Lower leg skin (tissue), 4 donors: ENCODE results near the gene GABRR3. TPM values are rescaled to one million over a fixed set of nuclear protein-coding genes. Genes with fewer than 3 reads are reported as not detected.

Experiments used
- DNase-seq, 2 donors: peaks; one replicate each; pipeline ENCODE4 v3.0.0-alpha.2; 2019; ENCODE audit warnings: low spot score in 2 of 2
- H3K4me3 ChIP-seq: fragments of 200-600 bp; sonication (generic); 2 replicates; pipeline ENCODE4 v1.5.1; 2017; ENCODE audit warnings: mild to moderate bottlenecking, low read depth; ENCODE audit not compliant: poor library complexity, severe bottlenecking
- CTCF ChIP-seq, 3 donors: fragments of 450-650 bp; IDR thresholded peaks; one replicate each; pipeline ENCODE4 v1.5.1; 2016; ENCODE audit warnings: antibody characterized with exemption in 3 of 3, mild to moderate bottlenecking in 3 of 3, moderate library complexity in 2 of 3
- POLR2A ChIP-seq, 2 donors: fragments of 450-650 bp; IDR thresholded peaks; one replicate each; pipeline ENCODE4 v1.6.1; 2016 to 2017; ENCODE audit warnings: antibody characterized with exemption in 2 of 2, mild to moderate bottlenecking in 1 of 2, moderate library complexity in 1 of 2
- WGBS, 2 donors: methylation state at CpG; one replicate each; pipeline ENCODE4 v1.1.5; 2018; 5-methylcytosine and 5-hydroxymethylcytosine counted together
- intact Hi-C: fragments of 100-400 bp; cut with DNase I; formaldehyde crosslinking; loops from one replicate; pipeline ENCODE4 v1.15.0; 2023; ENCODE audit warnings: low total_unique reads
- total RNA-seq, 4 donors: library from RNA; depleted of rRNA; stranded (reverse); fragments of >200 nt; gene quantifications; one replicate each; pipeline ENCODE4 v1.1.0, GENCODE V29; 2016

The GABRR3 gene
- total RNA-seq, 4 donors from 2014 or later, result not detected

GRCh38 chr3:98038286-98038685 is 3.2 kb upstream of the GABRR3 start:
- intact Hi-C loops, result no loop called here
- H3K4me3 ChIP-seq, result no peak overlapping the region
- DNase-seq, result no peak
- 37 to 49% methylated on average over 3 of the region's 3 CpGs for WGBS, 2 donors
- no peak for TF ChIP-seq CTCF (IDR thresholded peaks at IDR 0.05)
- no peak for TF ChIP-seq POLR2A (IDR thresholded peaks at IDR 0.05)

- intact Hi-C loops, result no loop called here
- WGBS, 2 donors, result 35 to 53% methylated on average over 2 of the region's 2 CpGs
- no peak overlapping the region for H3K4me3 ChIP-seq
- TF ChIP-seq POLR2A (IDR thresholded peaks at IDR 0.05) (no peak), CTCF (IDR thresholded peaks at IDR 0.05) (no peak)
- no peak for DNase-seq
Observed at GRCh38 chr3:98034486-98034885, 629 bp downstream of the GABRR3 start.

- DNase-seq, result no peak
- TF ChIP-seq CTCF (IDR thresholded peaks at IDR 0.05) (no peak), POLR2A (IDR thresholded peaks at IDR 0.05) (no peak)
- intact Hi-C loops, result no loop called here
- H3K4me3 ChIP-seq, result no peak overlapping the region
- 41 to 43% methylated on average over 2 of the region's 2 CpGs for WGBS, 2 donors
Observed at GRCh38 chr3:98034036-98034435, 1.1 kb downstream of the GABRR3 start.

- intact Hi-C loops, result no loop called here
- no peak for DNase-seq
- H3K4me3 ChIP-seq, result no peak overlapping the region
- WGBS, 2 donors, result 49 to 51% methylated on average over 1 of the region's 1 CpG
- no peak for TF ChIP-seq POLR2A (IDR thresholded peaks at IDR 0.05)
- no peak for TF ChIP-seq CTCF (IDR thresholded peaks at IDR 0.05)
Observed at GRCh38 chr3:98032904-98033303, 2.2 kb downstream of the GABRR3 start.

GRCh38 chr3:98032265-98032664 is 2.9 kb downstream of the GABRR3 start:
- intact Hi-C loops, result no loop called here
- DNase-seq, result no peak
- 67 to 82% methylated on average over 1 of the region's 1 CpG for WGBS, 2 donors
- H3K4me3 ChIP-seq, result no peak overlapping the region
- TF ChIP-seq POLR2A (IDR thresholded peaks at IDR 0.05), result no peak
- no peak for TF ChIP-seq CTCF (IDR thresholded peaks at IDR 0.05)

GRCh38 chr3:98029083-98029482 is 6.0 kb downstream of the GABRR3 start:
- DNase-seq, result no peak
- WGBS, 2 donors, result 54 to 65% methylated on average over 2 of the region's 2 CpGs
- H3K4me3 ChIP-seq, result no peak overlapping the region
- TF ChIP-seq CTCF (IDR thresholded peaks at IDR 0.05) (no peak), POLR2A (IDR thresholded peaks at IDR 0.05) (no peak)
- intact Hi-C loops, result no loop called here
